Calu3 (cell line): ENCODE measurements around the gene WAC. TPM values are rescaled to one million over a fixed set of nuclear protein-coding genes. Genes with fewer than 3 reads are reported as not detected.
A peak's percentile ranks its signal among the peaks of the same experiment; 100 is the strongest.
"Not testable (repeated sequence)": the region's sequence is repeated elsewhere in the genome, so short reads cannot be mapped to it uniquely, and the experiment has no call there.

Experiments
- BruUV-seq: library from RNA; stranded (reverse); fragments of 400-500 nt; replicated peaks from 2 replicates; lab custom pipeline; 2021; lab: Mats Ljungman, UMichigan
- CTCF ChIA-PET: fragments of 300-600 bp; sonication (Branson Sonifier 250); formaldehyde crosslinking; loops from one replicate; lab custom pipeline; 2022; ENCODE audit warnings: antibody characterized with exemption; lab: Charles Lee
- DNase-seq: peaks from one replicate; pipeline ENCODE4 v3.0.0; 2022
- H3K27ac Mint-ChIP-seq: one replicate; pipeline ENCODE4 v1.8.0; 2022; ENCODE audit warnings: mixed read lengths; ENCODE audit not compliant: unreplicated experiment
- H3K27me3 Mint-ChIP-seq: one replicate; pipeline ENCODE4 v1.8.0; 2022; ENCODE audit warnings: mixed read lengths; ENCODE audit not compliant: unreplicated experiment
- H3K36me3 Mint-ChIP-seq: one replicate; pipeline ENCODE4 v1.8.0; 2022; ENCODE audit warnings: mild to moderate bottlenecking, moderate library complexity, mixed read lengths; ENCODE audit not compliant: insufficient read depth, unreplicated experiment
- H3K4me1 Mint-ChIP-seq: one replicate; pipeline ENCODE4 v1.8.0; 2022; ENCODE audit warnings: mild to moderate bottlenecking, low read depth, mixed read lengths; ENCODE audit not compliant: unreplicated experiment
- H3K4me3 Mint-ChIP-seq: one replicate; pipeline ENCODE4 v1.8.0; 2022; ENCODE audit warnings: mild to moderate bottlenecking, low read depth, moderate library complexity, mixed read lengths; ENCODE audit not compliant: unreplicated experiment
- H3K9me3 Mint-ChIP-seq: one replicate; pipeline ENCODE4 v1.8.0; 2022; ENCODE audit warnings: low read depth, mixed read lengths; ENCODE audit not compliant: unreplicated experiment
- intact Hi-C: fragments of 100-400 bp; cut with micrococcal nuclease; formaldehyde crosslinking; loops from one replicate; pipeline ENCODE4 v1.10.0; 2022; ENCODE audit not compliant: unreplicated experiment
- total RNA-seq: library from RNA; stranded (reverse); gene quantifications from 2 replicates; pipeline ENCODE4 v1.2.3, GENCODE V29; 2022
- TF ChIP-seq, protein P1 (sequence below): fragments of 200-600 bp; IDR thresholded peaks from one replicate; pipeline ENCODE4 v1.8.0; 2022; ENCODE audit warnings: antibody characterized with exemption; ENCODE audit not compliant: unreplicated experiment

WAC gene
- total RNA-seq, 1 experiment from 2014 or later, result 127 TPM

GRCh38 chr10:28566458-28567015 is 33.6 kb downstream of the WAC start:
- intact Hi-C loops, result no loop called here
- no peaks in the 10 kb centered on the region for H3K27me3 Mint-ChIP-seq
- TF ChIP-seq, protein P1, sequence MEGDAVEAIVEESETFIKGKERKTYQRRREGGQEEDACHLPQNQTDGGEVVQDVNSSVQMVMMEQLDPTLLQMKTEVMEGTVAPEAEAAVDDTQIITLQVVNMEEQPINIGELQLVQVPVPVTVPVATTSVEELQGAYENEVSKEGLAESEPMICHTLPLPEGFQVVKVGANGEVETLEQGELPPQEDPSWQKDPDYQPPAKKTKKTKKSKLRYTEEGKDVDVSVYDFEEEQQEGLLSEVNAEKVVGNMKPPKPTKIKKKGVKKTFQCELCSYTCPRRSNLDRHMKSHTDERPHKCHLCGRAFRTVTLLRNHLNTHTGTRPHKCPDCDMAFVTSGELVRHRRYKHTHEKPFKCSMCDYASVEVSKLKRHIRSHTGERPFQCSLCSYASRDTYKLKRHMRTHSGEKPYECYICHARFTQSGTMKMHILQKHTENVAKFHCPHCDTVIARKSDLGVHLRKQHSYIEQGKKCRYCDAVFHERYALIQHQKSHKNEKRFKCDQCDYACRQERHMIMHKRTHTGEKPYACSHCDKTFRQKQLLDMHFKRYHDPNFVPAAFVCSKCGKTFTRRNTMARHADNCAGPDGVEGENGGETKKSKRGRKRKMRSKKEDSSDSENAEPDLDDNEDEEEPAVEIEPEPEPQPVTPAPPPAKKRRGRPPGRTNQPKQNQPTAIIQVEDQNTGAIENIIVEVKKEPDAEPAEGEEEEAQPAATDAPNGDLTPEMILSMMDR, result no peak
- CTCF ChIA-PET, result no interaction called here
- DNase-seq, result no peak
- H3K36me3 Mint-ChIP-seq, result peaks cover 7% of the 10 kb centered on the region
- H3K4me1 Mint-ChIP-seq, result peaks cover 33% of the 10 kb centered on the region
- no peak overlapping the region for H3K4me3 Mint-ChIP-seq
- H3K27ac Mint-ChIP-seq, result no peak overlapping the region
- no peaks in the 10 kb centered on the region for H3K9me3 Mint-ChIP-seq
- no TSS peak for BruUV-seq

DNA sequence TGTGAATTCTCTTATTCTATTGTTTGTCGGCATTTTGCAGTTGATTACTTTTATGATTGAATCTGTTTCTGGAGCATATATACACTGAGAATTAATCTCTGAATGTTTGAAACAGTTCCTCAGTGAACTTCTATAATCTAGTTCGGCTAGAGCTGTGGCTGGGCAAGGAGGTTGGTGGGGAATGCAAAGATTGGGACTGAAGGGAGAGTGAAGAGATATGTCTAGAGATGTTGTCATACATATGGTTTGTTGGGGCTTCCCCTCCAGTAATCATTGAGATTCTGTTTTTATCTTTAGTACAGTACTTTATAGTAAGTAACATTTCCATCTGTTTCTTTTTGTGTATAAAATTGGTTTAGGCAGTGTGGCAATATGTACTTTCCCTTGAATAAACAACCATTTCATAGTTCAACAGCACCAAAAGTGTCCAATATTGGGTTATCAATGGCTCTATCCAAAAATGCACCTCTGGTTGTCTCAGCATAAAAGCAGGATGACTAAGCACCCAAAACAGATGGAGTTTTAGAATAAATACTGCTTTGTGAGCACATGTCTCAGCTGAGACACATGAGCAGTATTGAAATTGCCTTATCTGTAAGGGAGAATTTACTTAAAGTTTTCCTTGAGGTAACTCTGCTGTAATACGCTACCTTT is 36.7 kb downstream of the WAC start:
- Mint-ChIP-seq H3K27me3 (no peaks in the 10 kb centered on the region), H3K36me3 (peaks cover 15% of the 10 kb centered on the region), H3K9me3 (no peaks in the 10 kb centered on the region), H3K27ac (peak overlapping the region; percentile 33), H3K4me3 (no peak overlapping the region), H3K4me1 (peaks cover 30% of the 10 kb centered on the region)
- no TSS peak for BruUV-seq
- TF ChIP-seq, protein P1, result no peak
- DNase-seq, result no peak
- intact Hi-C loops, result no loop called here
- CTCF ChIA-PET, result no interaction called here

GRCh38 chr10:28570598-28570997 is 37.7 kb downstream of the WAC start:
- Mint-ChIP-seq H3K36me3 (peaks cover 22% of the 10 kb centered on the region), H3K27me3 (no peaks in the 10 kb centered on the region), H3K4me1 (peaks cover 36% of the 10 kb centered on the region), H3K4me3 (no peak overlapping the region), H3K9me3 (no peaks in the 10 kb centered on the region), H3K27ac (peak overlapping the region; percentile 20)
- BruUV-seq, result no TSS peak
- CTCF ChIA-PET, result no interaction called here
- intact Hi-C loops, result no loop called here
- TF ChIP-seq, protein P1, result no peak
- DNase-seq, result no peak

- Mint-ChIP-seq H3K36me3 (peaks cover 22% of the 10 kb centered on the region), H3K27ac (no peak overlapping the region), H3K27me3 (no peaks in the 10 kb centered on the region), H3K4me1 (peaks cover 36% of the 10 kb centered on the region), H3K4me3 (no peak overlapping the region), H3K9me3 (no peaks in the 10 kb centered on the region)
- intact Hi-C loops, result no loop called here
- DNase-seq, result no peak
- no TSS peak for BruUV-seq
- TF ChIP-seq, protein P1, result no peak
- CTCF ChIA-PET, result no interaction called here
These were observed 38.3 kb downstream of the WAC start for GRCh38 chr10:28571265-28571664.

DNA sequence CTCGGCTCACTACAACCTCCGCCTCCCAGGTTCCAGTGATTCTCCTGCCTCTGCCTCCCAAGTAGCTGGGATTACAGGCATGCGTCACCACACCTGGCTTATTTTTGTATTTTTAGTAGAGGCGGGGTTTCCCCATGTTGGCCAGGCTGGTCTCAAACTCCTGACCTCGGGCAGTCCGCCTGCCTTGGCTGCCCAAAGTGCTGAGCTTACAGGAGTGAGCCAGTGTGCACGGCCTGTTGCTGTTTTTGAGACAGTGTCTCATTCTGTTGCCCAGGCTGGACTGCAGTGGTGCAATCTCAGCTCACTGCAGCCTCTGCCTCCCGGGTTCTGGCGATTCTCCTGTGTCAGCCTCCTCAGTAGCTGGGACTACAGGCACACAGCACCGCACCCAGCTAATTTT is 41.3 kb downstream of the WAC start:
- not testable (repeated sequence) for DNase-seq

More for the DNA sequence above, 41.3 kb downstream of the WAC start:
- H3K9me3 Mint-ChIP-seq, H3K4me3 Mint-ChIP-seq, H3K27ac Mint-ChIP-seq, BruUV-seq, intact Hi-C loops, H3K27me3 Mint-ChIP-seq, CTCF ChIA-PET: not testable (repeated sequence)
- peaks cover 34% of the 10 kb centered on the region for H3K4me1 Mint-ChIP-seq
- peaks cover 22% of the 10 kb centered on the region for H3K36me3 Mint-ChIP-seq
